SK-N-SH treated with all-trans-retinoic acid at 6 μM for 48 hours (cell line): ENCODE data around the gene SUSD4.

Experiments used
- ATAC-seq: fragments of 200-7000 bp; cut with Tn5 transposase; 3 replicates; pipeline ENCODE4 v1.9.1; 2020; ENCODE audit warnings: mild to moderate bottlenecking, moderate library complexity
- BACH2 ChIP-seq: fragments of 250-450 bp; sonication (Bioruptor Pico); IDR thresholded peaks from 2 replicates; pipeline ENCODE4 v1.9.0; 2021; ENCODE audit warnings: mild to moderate bottlenecking, borderline replicate concordance
- CSDC2 ChIP-seq: fragments of 250-450 bp; sonication (Bioruptor Pico); IDR thresholded peaks from 2 replicates; pipeline ENCODE4 v1.5.0; 2020; ENCODE audit warnings: mild to moderate bottlenecking, moderate library complexity
- ESRRG ChIP-seq: fragments of 250-450 bp; sonication (Bioruptor Pico); IDR thresholded peaks from 2 replicates; pipeline ENCODE4 v1.6.1; 2021; ENCODE audit warnings: mild to moderate bottlenecking
- GLIS3 ChIP-seq: fragments of 250-450 bp; sonication (Bioruptor Pico); IDR thresholded peaks from 2 replicates; pipeline ENCODE4 v1.5.0; 2020; ENCODE audit warnings: mild to moderate bottlenecking, moderate library complexity
- OSR1 ChIP-seq: fragments of 250-450 bp; sonication (Bioruptor Pico); IDR thresholded peaks from 2 replicates; pipeline ENCODE4 v1.8.0; 2022; ENCODE audit warnings: moderate library complexity, mild to moderate bottlenecking, inconsistent platforms
- PPARA ChIP-seq: fragments of 250-450 bp; sonication (Bioruptor Pico); IDR thresholded peaks from 2 replicates; pipeline ENCODE4 v1.5.0; 2020; ENCODE audit warnings: mild to moderate bottlenecking, borderline replicate concordance
- RARB ChIP-seq: fragments of 250-450 bp; sonication (Bioruptor Pico); IDR thresholded peaks from 2 replicates; pipeline ENCODE4 v1.8.0; 2021; ENCODE audit warnings: mild to moderate bottlenecking, moderate library complexity
- SNAI2 ChIP-seq: fragments of 250-450 bp; sonication (Bioruptor Pico); IDR thresholded peaks from 2 replicates; pipeline ENCODE4 v1.5.0; 2020; ENCODE audit warnings: mild to moderate bottlenecking, moderate library complexity
- TCF4 ChIP-seq: fragments of 250-450 bp; sonication (Bioruptor Pico); IDR thresholded peaks from 2 replicates; pipeline ENCODE4 v1.8.0; 2021; ENCODE audit warnings: mild to moderate bottlenecking, moderate library complexity, borderline replicate concordance
- TOX ChIP-seq: fragments of 250-450 bp; sonication (Bioruptor Pico); IDR thresholded peaks from 2 replicates; pipeline ENCODE4 v1.8.0; 2021; ENCODE audit warnings: mild to moderate bottlenecking, moderate library complexity, borderline replicate concordance
- ZC3H10 ChIP-seq: fragments of 250-450 bp; sonication (Bioruptor Pico); IDR thresholded peaks from 2 replicates; pipeline ENCODE4 v1.5.1; 2021; ENCODE audit warnings: mild to moderate bottlenecking, moderate library complexity
- ZFP3 ChIP-seq: fragments of 250-450 bp; sonication (Bioruptor Pico); IDR thresholded peaks from 2 replicates; pipeline ENCODE4 v1.5.0; 2020; ENCODE audit warnings: mild to moderate bottlenecking, moderate library complexity
- ZFP30 ChIP-seq: fragments of 450-650 bp; formaldehyde crosslinking; IDR thresholded peaks from 2 replicates; pipeline ENCODE4 v1.5.0; 2022; ENCODE audit warnings: mild to moderate bottlenecking, moderate library complexity
- ZNF565 ChIP-seq: fragments of 450-650 bp; formaldehyde crosslinking; conservative IDR thresholded peaks from 2 replicates; pipeline ENCODE4 v1.5.0; 2020; ENCODE audit warnings: low read depth, mild to moderate bottlenecking, moderate library complexity
- ZNF70 ChIP-seq: fragments of 450-650 bp; formaldehyde crosslinking; IDR thresholded peaks from 2 replicates; pipeline ENCODE4 v1.5.0; 2020; ENCODE audit warnings: mild to moderate bottlenecking, moderate library complexity
- ZNF8 ChIP-seq: fragments of 450-650 bp; formaldehyde crosslinking; IDR thresholded peaks from 2 replicates; pipeline ENCODE4 v1.5.0; 2020; ENCODE audit warnings: mild to moderate bottlenecking, moderate library complexity
- TF ChIP-seq, protein P1 (sequence below): fragments of 250-450 bp; sonication (Bioruptor Pico); IDR thresholded peaks from 2 replicates; pipeline ENCODE4 v1.5.0; 2020; ENCODE audit warnings: mild to moderate bottlenecking, moderate library complexity
- TF ChIP-seq, protein P2 (sequence below): fragments of 250-450 bp; sonication (Bioruptor Pico); IDR thresholded peaks from 2 replicates; pipeline ENCODE4 v1.8.0; 2021; ENCODE audit warnings: low read depth, mild to moderate bottlenecking, moderate library complexity, borderline replicate concordance
- TF ChIP-seq, protein P3 (sequence below): fragments of 250-450 bp; sonication (Bioruptor Pico); IDR thresholded peaks from 2 replicates; pipeline ENCODE4 v1.5.1; 2021; ENCODE audit warnings: mild to moderate bottlenecking, moderate library complexity

The SUSD4 gene

DNA sequence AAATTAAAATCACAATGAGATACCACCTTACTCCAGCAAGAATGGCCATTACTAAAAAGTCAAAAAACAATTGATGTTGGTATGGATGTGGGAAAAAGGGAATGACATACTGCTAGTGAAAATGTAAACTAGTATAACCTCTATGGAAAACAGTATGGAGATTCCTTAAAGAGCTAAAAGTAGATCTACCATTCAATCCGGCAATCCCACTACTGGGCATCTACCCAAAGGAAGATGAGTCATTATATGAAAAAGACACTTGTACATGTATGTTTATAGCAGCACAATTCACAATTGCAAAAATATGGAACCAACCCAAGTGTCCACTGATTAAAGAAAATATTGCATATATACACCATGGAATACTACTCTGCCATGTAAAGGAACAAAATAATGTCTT, 37.2 kb downstream of the SUSD4 start (continued):
- no peak for TF ChIP-seq ZNF8 (CRISPR knock-in tag)
- TF ChIP-seq, protein P1, sequence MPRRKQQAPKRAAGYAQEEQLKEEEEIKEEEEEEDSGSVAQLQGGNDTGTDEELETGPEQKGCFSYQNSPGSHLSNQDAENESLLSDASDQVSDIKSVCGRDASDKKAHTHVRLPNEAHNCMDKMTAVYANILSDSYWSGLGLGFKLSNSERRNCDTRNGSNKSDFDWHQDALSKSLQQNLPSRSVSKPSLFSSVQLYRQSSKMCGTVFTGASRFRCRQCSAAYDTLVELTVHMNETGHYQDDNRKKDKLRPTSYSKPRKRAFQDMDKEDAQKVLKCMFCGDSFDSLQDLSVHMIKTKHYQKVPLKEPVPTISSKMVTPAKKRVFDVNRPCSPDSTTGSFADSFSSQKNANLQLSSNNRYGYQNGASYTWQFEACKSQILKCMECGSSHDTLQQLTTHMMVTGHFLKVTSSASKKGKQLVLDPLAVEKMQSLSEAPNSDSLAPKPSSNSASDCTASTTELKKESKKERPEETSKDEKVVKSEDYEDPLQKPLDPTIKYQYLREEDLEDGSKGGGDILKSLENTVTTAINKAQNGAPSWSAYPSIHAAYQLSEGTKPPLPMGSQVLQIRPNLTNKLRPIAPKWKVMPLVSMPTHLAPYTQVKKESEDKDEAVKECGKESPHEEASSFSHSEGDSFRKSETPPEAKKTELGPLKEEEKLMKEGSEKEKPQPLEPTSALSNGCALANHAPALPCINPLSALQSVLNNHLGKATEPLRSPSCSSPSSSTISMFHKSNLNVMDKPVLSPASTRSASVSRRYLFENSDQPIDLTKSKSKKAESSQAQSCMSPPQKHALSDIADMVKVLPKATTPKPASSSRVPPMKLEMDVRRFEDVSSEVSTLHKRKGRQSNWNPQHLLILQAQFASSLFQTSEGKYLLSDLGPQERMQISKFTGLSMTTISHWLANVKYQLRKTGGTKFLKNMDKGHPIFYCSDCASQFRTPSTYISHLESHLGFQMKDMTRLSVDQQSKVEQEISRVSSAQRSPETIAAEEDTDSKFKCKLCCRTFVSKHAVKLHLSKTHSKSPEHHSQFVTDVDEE (CRISPR knock-in tag), result no peak

DNA sequence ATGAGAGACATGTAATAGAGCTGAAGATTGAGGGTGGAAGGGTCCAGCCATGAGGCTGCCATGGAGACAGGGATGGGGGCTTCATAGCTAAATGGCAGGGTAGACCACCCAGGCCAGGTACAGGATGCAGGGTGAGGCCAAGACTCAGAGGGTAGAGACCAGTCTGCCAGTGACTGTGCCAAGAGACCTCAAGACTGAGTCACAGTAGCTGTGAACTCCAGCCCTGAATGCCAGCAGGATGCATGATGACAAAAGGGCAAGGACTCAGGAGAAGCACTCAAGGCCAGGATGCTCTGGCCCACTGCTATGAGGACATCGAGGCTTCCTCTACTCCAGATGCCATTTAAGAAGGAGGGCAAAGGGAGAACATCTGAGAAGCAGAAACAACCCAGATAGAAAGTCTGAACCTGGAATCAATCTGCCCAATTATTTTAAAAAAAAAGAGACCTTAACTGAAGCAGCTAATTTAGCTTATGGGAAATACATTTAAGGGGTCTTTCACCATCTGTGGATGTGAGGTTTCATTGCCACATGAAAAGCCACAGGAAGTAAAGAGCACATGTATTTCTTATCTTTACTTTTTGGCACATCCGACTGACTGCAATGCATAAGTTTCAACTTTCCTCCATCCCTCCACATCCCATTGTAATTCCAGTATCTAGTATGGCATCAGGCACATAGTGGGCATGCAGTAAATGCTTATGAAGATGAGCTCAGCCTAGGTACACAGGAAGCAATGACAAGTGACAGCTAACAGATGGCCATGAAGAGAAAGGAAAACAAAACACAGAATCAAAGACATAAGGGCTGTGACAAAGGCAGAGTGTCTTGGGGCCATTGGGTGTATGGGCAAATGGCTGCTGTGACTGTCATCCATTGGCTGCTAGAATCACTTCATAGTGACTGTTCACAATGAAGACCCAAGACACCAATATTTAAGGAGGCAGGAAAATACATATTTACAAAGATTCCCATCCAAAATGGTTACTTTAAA, 40.2 kb downstream of the SUSD4 start:
- TF ChIP-seq, protein P2, sequence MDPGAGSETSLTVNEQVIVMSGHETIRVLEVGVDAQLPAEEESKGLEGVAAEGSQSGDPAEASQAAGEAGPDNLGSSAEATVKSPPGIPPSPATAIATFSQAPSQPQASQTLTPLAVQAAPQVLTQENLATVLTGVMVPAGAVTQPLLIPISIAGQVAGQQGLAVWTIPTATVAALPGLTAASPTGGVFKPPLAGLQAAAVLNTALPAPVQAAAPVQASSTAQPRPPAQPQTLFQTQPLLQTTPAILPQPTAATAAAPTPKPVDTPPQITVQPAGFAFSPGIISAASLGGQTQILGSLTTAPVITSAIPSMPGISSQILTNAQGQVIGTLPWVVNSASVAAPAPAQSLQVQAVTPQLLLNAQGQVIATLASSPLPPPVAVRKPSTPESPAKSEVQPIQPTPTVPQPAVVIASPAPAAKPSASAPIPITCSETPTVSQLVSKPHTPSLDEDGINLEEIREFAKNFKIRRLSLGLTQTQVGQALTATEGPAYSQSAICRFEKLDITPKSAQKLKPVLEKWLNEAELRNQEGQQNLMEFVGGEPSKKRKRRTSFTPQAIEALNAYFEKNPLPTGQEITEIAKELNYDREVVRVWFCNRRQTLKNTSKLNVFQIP (CRISPR knock-in tag), result no peak
- no peak for TF ChIP-seq ZNF565 (CRISPR knock-in tag)
- TF ChIP-seq GLIS3 (CRISPR knock-in tag), result no peak
- no peak for TF ChIP-seq ZFP30 (CRISPR knock-in tag)
- no peak for TF ChIP-seq SNAI2 (CRISPR knock-in tag)
- no peak for TF ChIP-seq TCF4 (CRISPR knock-in tag)
- TF ChIP-seq ZFP3 (CRISPR knock-in tag), result no peak
- TF ChIP-seq OSR1 (CRISPR knock-in tag), result no peak
- TF ChIP-seq BACH2 (CRISPR knock-in tag), result no peak
- TF ChIP-seq ZNF70 (CRISPR knock-in tag), result no peak
- TF ChIP-seq, all 23 proteins: peak for 0
- no peak for ATAC-seq

DNA sequence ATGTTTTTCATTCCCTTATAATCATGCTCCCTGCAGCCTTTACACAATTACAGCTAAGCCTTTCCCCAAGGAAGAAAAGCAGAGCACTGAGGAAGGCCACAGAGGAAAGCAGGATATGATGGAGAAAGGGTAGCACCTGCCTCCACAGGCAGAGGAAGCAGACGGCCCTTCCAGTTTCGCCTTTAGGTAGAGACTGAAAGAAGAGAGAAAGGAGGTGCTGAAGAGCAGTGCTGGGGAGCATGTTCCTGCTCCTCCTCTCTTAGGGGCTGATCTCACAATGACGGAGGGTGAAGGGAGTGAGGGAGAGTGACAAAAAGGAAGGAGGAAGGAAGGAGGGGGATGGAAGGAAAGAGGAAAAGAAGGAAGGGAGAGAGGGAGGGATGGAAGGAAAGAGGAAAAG, 41.1 kb downstream of the SUSD4 start:
- no peak for ATAC-seq
- TF ChIP-seq RARB (CRISPR knock-in tag), result no peak

DNA sequence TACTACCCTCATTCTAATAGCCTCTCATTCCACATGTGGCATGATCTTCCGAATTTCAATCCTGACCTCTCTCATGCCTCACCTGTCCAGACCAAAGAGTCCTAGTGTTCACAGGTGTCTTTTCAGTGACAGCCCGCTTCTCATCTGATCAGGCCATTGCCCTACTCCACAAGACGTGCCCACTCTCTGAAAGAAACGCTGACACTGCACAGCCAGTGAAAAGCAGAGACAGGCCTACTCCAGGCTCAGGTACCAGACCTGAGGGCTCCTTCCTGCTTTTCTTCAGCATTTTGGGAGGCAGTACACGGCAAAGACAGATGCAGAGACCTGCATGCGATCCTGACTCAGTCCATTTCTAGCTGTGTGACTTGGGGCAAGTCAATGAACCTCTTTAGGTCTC, 43.0 kb downstream of the SUSD4 start:
- ATAC-seq, result no peak
- TF ChIP-seq, protein P2 (CRISPR knock-in tag), result no peak

DNA sequence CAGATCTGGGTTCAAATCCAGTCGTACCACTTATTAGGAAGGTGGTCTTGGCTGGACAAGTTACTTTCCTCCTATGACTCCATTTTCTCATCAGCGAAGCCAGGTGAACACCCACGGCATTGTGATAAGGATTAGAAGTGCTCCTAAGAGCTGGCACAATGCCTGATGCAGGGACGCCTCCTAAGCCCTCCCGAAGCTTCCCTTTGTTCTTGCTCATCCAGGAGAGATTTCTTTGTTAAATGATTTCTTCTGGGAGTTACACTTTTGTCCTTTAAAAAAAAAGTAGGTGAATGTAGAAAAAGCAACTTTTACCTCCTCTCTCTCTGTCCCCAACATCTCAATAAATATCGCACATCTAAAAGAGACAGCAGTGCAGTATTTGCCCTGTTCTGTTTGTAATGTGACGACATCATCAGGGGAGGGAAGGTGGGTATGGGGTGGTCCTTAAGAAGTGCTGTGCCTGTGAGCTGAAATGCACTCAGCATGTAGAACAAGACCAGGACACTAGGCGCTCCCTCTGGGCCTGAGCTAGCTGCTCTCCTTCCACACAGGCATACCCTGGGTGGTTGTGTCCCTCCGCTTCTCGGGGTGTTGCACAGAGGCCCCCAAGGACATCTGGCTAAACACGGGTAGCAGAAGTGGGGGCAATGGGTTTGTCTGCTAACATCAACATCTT, 43.9 kb downstream of the SUSD4 start:
- no peak for ATAC-seq
- no peak for TF ChIP-seq ZFP3 (CRISPR knock-in tag)
- TF ChIP-seq, protein P1 (CRISPR knock-in tag), result no peak
- no peak for TF ChIP-seq BACH2 (CRISPR knock-in tag)
- TF ChIP-seq, protein P2 (CRISPR knock-in tag), result no peak
- TF ChIP-seq PPARA, result no peak
- TF ChIP-seq GLIS3 (CRISPR knock-in tag), result no peak
- TF ChIP-seq TOX, result no peak
- TF ChIP-seq ESRRG (CRISPR knock-in tag), result no peak
- no peak for TF ChIP-seq ZC3H10
- TF ChIP-seq, protein P3, sequence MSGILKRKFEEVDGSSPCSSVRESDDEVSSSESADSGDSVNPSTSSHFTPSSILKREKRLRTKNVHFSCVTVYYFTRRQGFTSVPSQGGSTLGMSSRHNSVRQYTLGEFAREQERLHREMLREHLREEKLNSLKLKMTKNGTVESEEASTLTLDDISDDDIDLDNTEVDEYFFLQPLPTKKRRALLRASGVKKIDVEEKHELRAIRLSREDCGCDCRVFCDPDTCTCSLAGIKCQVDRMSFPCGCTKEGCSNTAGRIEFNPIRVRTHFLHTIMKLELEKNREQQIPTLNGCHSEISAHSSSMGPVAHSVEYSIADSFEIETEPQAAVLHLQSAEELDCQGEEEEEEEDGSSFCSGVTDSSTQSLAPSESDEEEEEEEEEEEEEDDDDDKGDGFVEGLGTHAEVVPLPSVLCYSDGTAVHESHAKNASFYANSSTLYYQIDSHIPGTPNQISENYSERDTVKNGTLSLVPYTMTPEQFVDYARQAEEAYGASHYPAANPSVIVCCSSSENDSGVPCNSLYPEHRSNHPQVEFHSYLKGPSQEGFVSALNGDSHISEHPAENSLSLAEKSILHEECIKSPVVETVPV (CRISPR knock-in tag), result no peak
- TF ChIP-seq CSDC2 (CRISPR knock-in tag), result no peak
- TF ChIP-seq TCF4 (CRISPR knock-in tag), result no peak
